MM.1S (cell line): ENCODE measurements around the gene BATF3.
A peak's percentile ranks its signal among the peaks of the same experiment; 100 is the strongest.

ENCODE experiments used
- DNase-seq: peaks from one replicate; pipeline ENCODE4 v3.0.0-alpha.2; 2015
- H2AFZ ChIP-seq: fragments of 300-600 bp; sonication (generic); 2 replicates; pipeline ENCODE4 v1.6.0; 2016; ENCODE audit warnings: antibody characterized with exemption, low read length
- H3F3A ChIP-seq: fragments of 300-600 bp; sonication (generic); 2 replicates; pipeline ENCODE4 v1.6.1; 2016; ENCODE audit warnings: mild to moderate bottlenecking, antibody characterized with exemption, low read length, moderate library complexity, mixed read lengths; ENCODE audit not compliant: insufficient read depth
- H3K27ac ChIP-seq: fragments of 300-600 bp; sonication (generic); 2 replicates; pipeline ENCODE4 v1.5.1; 2016; ENCODE audit warnings: mild to moderate bottlenecking, low read length
- H3K27me3 ChIP-seq: fragments of 300-600 bp; sonication (generic); replicated peaks from 2 replicates; pipeline ENCODE4 v1.6.0; 2016; ENCODE audit warnings: low read length; ENCODE audit not compliant: insufficient read depth
- H3K36me3 ChIP-seq: fragments of 300-600 bp; sonication (generic); replicated peaks from 2 replicates; pipeline ENCODE4 v1.6.1; 2016; ENCODE audit warnings: mild to moderate bottlenecking, low read length, mixed read lengths; ENCODE audit not compliant: insufficient read depth
- H3K4me1 ChIP-seq: fragments of 300-600 bp; sonication (generic); 2 replicates; pipeline ENCODE4 v1.6.1; 2016; ENCODE audit warnings: low read length, mixed read lengths
- H3K4me2 ChIP-seq: fragments of 300-600 bp; sonication (generic); 2 replicates; pipeline ENCODE4 v1.6.0; 2016; ENCODE audit warnings: low read depth, low read length
- H3K4me3 ChIP-seq: fragments of 300-600 bp; sonication (generic); 2 replicates; pipeline ENCODE4 v1.5.1; 2016; ENCODE audit warnings: low read length, mixed read lengths
- H3K79me2 ChIP-seq: fragments of 300-600 bp; sonication (generic); 2 replicates; pipeline ENCODE4 v1.6.1; 2016; ENCODE audit warnings: mixed run types, low read length, mixed read lengths
- H3K9ac ChIP-seq: fragments of 300-600 bp; sonication (generic); 2 replicates; pipeline ENCODE4 v1.6.1; 2016; ENCODE audit warnings: low read length, mixed read lengths
- H3K9me2 ChIP-seq: fragments of 300-600 bp; sonication (generic); replicated peaks from 2 replicates; pipeline ENCODE4 v1.6.1; 2016; ENCODE audit warnings: mild to moderate bottlenecking, low read length, mixed read lengths; ENCODE audit not compliant: insufficient read depth
- H3K9me3 ChIP-seq: fragments of 300-600 bp; sonication (generic); replicated peaks from 2 replicates; pipeline ENCODE4 v1.6.1; 2016; ENCODE audit warnings: mild to moderate bottlenecking, low read length, mixed read lengths; ENCODE audit not compliant: insufficient read depth
- H4K20me1 ChIP-seq: fragments of 300-600 bp; sonication (generic); 2 replicates; pipeline ENCODE4 v1.6.1; 2016; ENCODE audit warnings: mild to moderate bottlenecking, low read length, moderate library complexity, mixed read lengths; ENCODE audit not compliant: insufficient read depth
- CTCF ChIP-seq: fragments of 300-600 bp; sonication (generic); IDR thresholded peaks from 2 replicates; pipeline ENCODE4 v1.5.1; 2016; ENCODE audit warnings: antibody characterized with exemption, low read length, mixed read lengths
- EZH2 ChIP-seq: fragments of 300-600 bp; sonication (generic); optimal IDR thresholded peaks from 2 replicates; pipeline ENCODE3; 2017; ENCODE audit warnings: low read depth, mild to moderate bottlenecking, antibody characterized with exemption, low read length, mixed read lengths
- EZH2phosphoT487 ChIP-seq: fragments of 300-600 bp; sonication (generic); IDR thresholded peaks from 2 replicates; pipeline ENCODE4 v1.6.1; 2018; ENCODE audit warnings: antibody characterized with exemption, low read length

Gene BATF3

DNA sequence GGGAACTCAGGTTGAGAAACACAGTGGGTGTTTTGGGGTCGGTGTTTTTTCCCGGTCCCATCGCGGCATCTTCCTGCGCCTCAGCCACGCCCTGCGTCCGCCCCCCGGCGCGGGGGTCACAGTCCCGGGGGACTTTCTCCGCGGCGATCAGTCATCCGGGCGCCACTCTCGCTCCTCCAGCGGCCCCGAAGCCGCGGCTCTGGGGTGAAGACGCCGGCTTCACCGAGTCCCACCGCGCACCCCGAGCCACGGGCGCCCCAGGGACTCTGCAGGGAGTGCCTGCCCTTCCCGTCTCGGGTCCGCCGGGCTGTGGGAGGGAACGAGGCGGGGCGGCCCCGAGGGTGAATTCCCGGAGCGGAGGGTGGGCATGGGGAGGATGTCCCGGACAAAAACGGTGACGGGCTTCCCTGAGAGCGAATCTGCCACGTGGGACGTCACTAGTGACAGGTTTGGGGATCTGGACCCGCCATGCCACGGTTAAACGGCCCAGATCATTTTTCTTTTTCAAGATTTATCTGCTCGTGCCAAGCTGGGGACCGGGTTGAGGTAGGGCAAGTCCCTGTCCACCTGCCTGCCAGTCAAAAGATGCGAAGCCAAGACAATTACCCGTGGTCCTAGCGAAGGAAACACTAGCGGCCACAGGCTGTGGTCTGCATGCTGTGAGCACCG is 717 bp upstream of the BATF3 start:
- Histone ChIP-seq H3K4me2 (peak overlapping the region; percentile 73; the same call in 1 of the 2 replicates), H2AFZ (peak overlapping the region; percentile 67), H3K9ac (no peak overlapping the region), H3K27ac (no peak overlapping the region), H3K4me3 (peak overlapping the region; percentile 71), H3K9me2 (no peaks in the 10 kb centered on the region), H3K79me2 (no peaks in the 10 kb centered on the region), H3K36me3 (no peaks in the 10 kb centered on the region), H3K4me1 (peaks cover 11% of the 10 kb centered on the region; the same call in 1 of the 2 replicates), H3F3A (no peaks in the 10 kb centered on the region), H3K27me3 (peaks cover 15% of the 10 kb centered on the region), H3K9me3 (no peaks in the 10 kb centered on the region), H4K20me1 (no peaks in the 10 kb centered on the region)
- no peak for TF ChIP-seq CTCF
- no peak for TF ChIP-seq EZH2
- no peak for TF ChIP-seq EZH2phosphoT487
- DNase-seq: no peak

- Histone ChIP-seq H3K4me2 (peak overlapping the region; percentile 95), H3K27ac (no peak overlapping the region), H3F3A (no peaks in the 10 kb centered on the region), H3K9ac (peak overlapping the region; percentile 23; the same call in 1 of the 2 replicates), H4K20me1 (no peaks in the 10 kb centered on the region), H3K4me1 (peaks cover 11% of the 10 kb centered on the region; the same call in 1 of the 2 replicates), H3K36me3 (no peaks in the 10 kb centered on the region), H3K79me2 (no peaks in the 10 kb centered on the region), H3K27me3 (peaks cover 15% of the 10 kb centered on the region), H2AFZ (peak overlapping the region; percentile 71), H3K9me2 (no peaks in the 10 kb centered on the region), H3K9me3 (no peaks in the 10 kb centered on the region), H3K4me3 (peak overlapping the region; percentile 71)
- DNase-seq: peak; percentile 71
- peak; percentile 76 for TF ChIP-seq CTCF
- no peak for TF ChIP-seq EZH2
- TF ChIP-seq EZH2phosphoT487: no peak
Measured at GRCh38 chr1:212699104-212699624, 476 bp downstream of the BATF3 start.

GRCh38 chr1:212698467-212699103 is 1.1 kb downstream of the BATF3 start:
- H3K9ac ChIP-seq: peak overlapping the region; percentile 23; the same call in 1 of the 2 replicates
- H3K4me1 ChIP-seq: peaks cover 11% of the 10 kb centered on the region; the same call in 1 of the 2 replicates
- no peaks in the 10 kb centered on the region for H3K79me2 ChIP-seq
- H2AFZ ChIP-seq: peak overlapping the region; percentile 71
- H3K36me3 ChIP-seq: no peaks in the 10 kb centered on the region
- H3K4me2 ChIP-seq: peak overlapping the region; percentile 95
- no peak for DNase-seq
- H3K4me3 ChIP-seq: peak overlapping the region; percentile 71
- H4K20me1 ChIP-seq: no peaks in the 10 kb centered on the region
- H3K9me3 ChIP-seq: no peaks in the 10 kb centered on the region
- no peaks in the 10 kb centered on the region for H3K9me2 ChIP-seq
- H3F3A ChIP-seq: no peaks in the 10 kb centered on the region
- no peak overlapping the region for H3K27ac ChIP-seq
- TF ChIP-seq CTCF (no peak), EZH2phosphoT487 (no peak), EZH2 (no peak)
- peaks cover 15% of the 10 kb centered on the region for H3K27me3 ChIP-seq
